WTC11 (cell line): ENCODE data around the gene SHANK3. TPM values are rescaled to one million over a fixed set of nuclear protein-coding genes. Genes with fewer than 3 reads are reported as not detected.

ENCODE experiments used
- ATAC-seq: fragments of 200-7000 bp; cut with Tn5 transposase; 2 replicates; pipeline ENCODE4 v1.10.0; 2021; ENCODE audit warnings: mild to moderate bottlenecking, moderate library complexity
- CTCF ChIA-PET: fragments of 300-600 bp; sonication (Branson Sonifier 250); formaldehyde crosslinking; loops from one replicate; lab custom pipeline; 2021; ENCODE audit warnings: antibody characterized with exemption; lab: Charles Lee
- POLR2A ChIA-PET: fragments of 350-600 bp; sonication (Branson Sonifier 250); formaldehyde crosslinking; loops from one replicate; lab custom pipeline; 2021; ENCODE audit warnings: antibody characterized with exemption; lab: Charles Lee
- DNase-seq: peaks from one replicate; pipeline ENCODE4 v3.0.0; 2021; ENCODE audit warnings: low spot score
- H3K27ac Mint-ChIP-seq: 2 replicates; pipeline ENCODE4 v1.8.0; 2021; ENCODE audit warnings: mixed read lengths
- H3K27me3 Mint-ChIP-seq: 2 replicates; pipeline ENCODE4 v1.8.0; 2021; ENCODE audit warnings: low read depth, mild to moderate bottlenecking, moderate library complexity, mixed read lengths
- H3K36me3 Mint-ChIP-seq: 2 replicates; pipeline ENCODE4 v1.8.0; 2021; ENCODE audit warnings: mixed read lengths
- H3K4me1 Mint-ChIP-seq: 2 replicates; pipeline ENCODE4 v1.8.0; 2022; ENCODE audit warnings: mixed read lengths
- H3K4me3 Mint-ChIP-seq: 2 replicates; pipeline ENCODE4 v1.8.0; 2021; ENCODE audit warnings: mild to moderate bottlenecking, moderate library complexity, mixed read lengths
- H3K9me3 Mint-ChIP-seq: 2 replicates; pipeline ENCODE4 v1.8.0; 2021; ENCODE audit warnings: mixed read lengths
- AR ChIP-seq: fragments of 250-450 bp; sonication (Bioruptor Pico); IDR thresholded peaks from 2 replicates; pipeline ENCODE4 v1.9.0; 2021; ENCODE audit warnings: mild to moderate bottlenecking
- CREB1 ChIP-seq: sonication (generic); formaldehyde crosslinking; IDR thresholded peaks from 2 replicates; pipeline ENCODE4 v1.8.0; 2023; ENCODE audit warnings: mild to moderate bottlenecking, missing genetic modification reagents
- E2F4 ChIP-seq: sonication (generic); formaldehyde crosslinking; IDR thresholded peaks from 2 replicates; pipeline ENCODE4 v1.8.1; 2022; ENCODE audit warnings: low read depth, mild to moderate bottlenecking, moderate library complexity, missing genetic modification reagents, borderline replicate concordance
- FOXK1 ChIP-seq: sonication (generic); formaldehyde crosslinking; IDR thresholded peaks from 2 replicates; pipeline ENCODE4 v1.8.0; 2022; ENCODE audit warnings: mild to moderate bottlenecking, moderate library complexity, missing genetic modification reagents
- GABPB1 ChIP-seq: sonication (generic); formaldehyde crosslinking; IDR thresholded peaks from 2 replicates; pipeline ENCODE4 v1.8.1; 2023; ENCODE audit warnings: mild to moderate bottlenecking, missing genetic modification reagents
- MXD4 ChIP-seq: fragments of 250-450 bp; sonication (Bioruptor Pico); IDR thresholded peaks from 2 replicates; pipeline ENCODE4 v1.8.0; 2021; ENCODE audit warnings: mild to moderate bottlenecking, moderate library complexity, borderline replicate concordance
- NFE2L1 ChIP-seq: sonication (generic); formaldehyde crosslinking; IDR thresholded peaks from 2 replicates; pipeline ENCODE4 v1.8.1; 2023; ENCODE audit warnings: missing genetic modification reagents
- NR1H2 ChIP-seq: sonication (generic); formaldehyde crosslinking; IDR thresholded peaks from 2 replicates; pipeline ENCODE4 v1.9.0; 2021; ENCODE audit warnings: mild to moderate bottlenecking, moderate library complexity, missing genetic modification reagents
- PRRX2 ChIP-seq: fragments of 250-450 bp; sonication (Bioruptor Pico); IDR thresholded peaks from 2 replicates; pipeline ENCODE4 v1.8.0; 2021; ENCODE audit warnings: mild to moderate bottlenecking
- SOX15 ChIP-seq: fragments of 250-450 bp; sonication (Bioruptor Pico); IDR thresholded peaks from 2 replicates; pipeline ENCODE4 v1.9.0; 2021; ENCODE audit warnings: mild to moderate bottlenecking
- STAT6 ChIP-seq: sonication (generic); formaldehyde crosslinking; conservative IDR thresholded peaks from 2 replicates; pipeline ENCODE4 v1.8.1; 2023; ENCODE audit warnings: mild to moderate bottlenecking, low read depth, missing genetic modification reagents, moderate library complexity
- TCF7 ChIP-seq: sonication (generic); formaldehyde crosslinking; IDR thresholded peaks from 2 replicates; pipeline ENCODE4 v1.8.0; 2022; ENCODE audit warnings: mild to moderate bottlenecking, low read depth, missing genetic modification reagents, moderate library complexity
- TEAD4 ChIP-seq: sonication (generic); formaldehyde crosslinking; IDR thresholded peaks from 2 replicates; pipeline ENCODE4 v1.8.0; 2022; ENCODE audit warnings: mild to moderate bottlenecking, missing genetic modification reagents
- TP53 ChIP-seq: sonication (generic); formaldehyde crosslinking; IDR thresholded peaks from 2 replicates; pipeline ENCODE4 v1.8.1; 2023; ENCODE audit warnings: mild to moderate bottlenecking, missing genetic modification reagents
- ZNF416 ChIP-seq: fragments of 250-450 bp; sonication (Bioruptor Pico); IDR thresholded peaks from 2 replicates; pipeline ENCODE4 v1.9.0; 2021; ENCODE audit warnings: mild to moderate bottlenecking, inconsistent platforms
- ZNF425 ChIP-seq: fragments of 250-450 bp; sonication (Bioruptor Pico); conservative IDR thresholded peaks from 2 replicates; pipeline ENCODE4 v1.9.0; 2021; ENCODE audit warnings: mild to moderate bottlenecking
- ZNF671 ChIP-seq: fragments of 250-450 bp; sonication (Bioruptor Pico); IDR thresholded peaks from 2 replicates; pipeline ENCODE4 v1.8.0; 2021; ENCODE audit warnings: mild to moderate bottlenecking
- total RNA-seq: library from RNA; stranded (reverse); gene quantifications from 3 replicates; pipeline ENCODE4 v1.2.3, GENCODE V29; 2021

SHANK3 gene
- total RNA-seq, 1 experiment from 2014 or later, result 9.6 TPM

- POLR2A ChIA-PET, result no interaction called here
- TF ChIP-seq TCF7 (CRISPR knock-in tag) (no peak), NFE2L1 (no peak), E2F4 (CRISPR knock-in tag) (no peak), CREB1 (CRISPR knock-in tag) (no peak), NR1H2 (CRISPR knock-in tag) (no peak), GABPB1 (CRISPR knock-in tag) (no peak), PRRX2 (CRISPR knock-in tag) (no peak), ZNF425 (CRISPR knock-in tag) (no peak), AR (CRISPR knock-in tag) (no peak), TP53 (CRISPR knock-in tag) (no peak), MXD4 (CRISPR knock-in tag) (no peak), STAT6 (CRISPR knock-in tag) (no peak)
- TF ChIP-seq, all 79 proteins: peak for 0
- H3K36me3 Mint-ChIP-seq, result peaks cover 21% of the 10 kb centered on the region
- H3K4me3 Mint-ChIP-seq, result no peak overlapping the region
- H3K9me3 Mint-ChIP-seq, result peaks cover 15% of the 10 kb centered on the region
- no peak for DNase-seq
- no peak for ATAC-seq
- CTCF ChIA-PET, result interaction anchor here (1.9 kb wide), 1 partner anchor 58 kb away, joined by 5 read pairs; no protein-coding TSS in a partner anchor
- no peak overlapping the region for H3K27ac Mint-ChIP-seq
- H3K4me1 Mint-ChIP-seq, result no peaks in the 10 kb centered on the region
- H3K27me3 Mint-ChIP-seq, result peaks cover 4% of the 10 kb centered on the region
Measured at GRCh38 chr22:50683994-50684371, 11.4 kb downstream of the SHANK3 start.

GRCh38 chr22:50684501-50684900 is 11.9 kb downstream of the SHANK3 start:
- peaks cover 20% of the 10 kb centered on the region for H3K36me3 Mint-ChIP-seq
- no peak overlapping the region for H3K4me3 Mint-ChIP-seq
- peaks cover 20% of the 10 kb centered on the region for H3K9me3 Mint-ChIP-seq
- no peak for TF ChIP-seq TP53 (CRISPR knock-in tag)
- TF ChIP-seq CREB1 (CRISPR knock-in tag), result no peak
- no peak for TF ChIP-seq ZNF671 (CRISPR knock-in tag)
- no peak for TF ChIP-seq SOX15 (CRISPR knock-in tag)
- no peak for TF ChIP-seq NFE2L1
- TF ChIP-seq ZNF416, result no peak
- no peak for TF ChIP-seq FOXK1 (CRISPR knock-in tag)
- TF ChIP-seq TEAD4, result no peak
- CTCF ChIA-PET, result interaction anchor here (0.8 to 1.9 kb wide), 3 partner anchors 11 to 58 kb away, joined by 3 to 5 read pairs (median 5); no protein-coding TSS in a partner anchor
- POLR2A ChIA-PET, result no interaction called here
- H3K4me1 Mint-ChIP-seq, result no peaks in the 10 kb centered on the region
- DNase-seq (no peak), ATAC-seq (no peak)
- peaks cover 4% of the 10 kb centered on the region for H3K27me3 Mint-ChIP-seq
- 0 out of 2 replicates have a peak overlapping the region, but pooled peaks have one; percentile 37 for H3K27ac Mint-ChIP-seq
